HCT116 (cell line): ENCODE measurements around the gene GRIK2. TPM values are rescaled to one million over a fixed set of nuclear protein-coding genes. Genes with fewer than 3 reads are reported as not detected.

ENCODE experiments used
- ATAC-seq: fragments of 200-7000 bp; cut with Tn5 transposase; 2 replicates; pipeline ENCODE4 v1.9.1; 2020; ENCODE audit warnings: mild to moderate bottlenecking, moderate library complexity
- BruUV-seq: library from RNA; stranded (reverse); fragments of 400-500 nt; replicated peaks from 2 replicates; lab custom pipeline; 2021; lab: Mats Ljungman, UMichigan
- CTCF ChIA-PET: fragments of 300-600 bp; sonication (Branson Sonifier 250); formaldehyde crosslinking; loops from one replicate; lab custom pipeline; 2021; ENCODE audit warnings: antibody characterized with exemption; lab: Charles Lee
- POLR2A ChIA-PET: fragments of 300-600, 350-600 bp; sonication (Branson Sonifier 250); formaldehyde crosslinking; loops from one replicate; lab custom pipeline; 2021; ENCODE audit warnings: antibody characterized with exemption; lab: Charles Lee
- RAD21 ChIA-PET, 2 experiments: fragments of 300-600 bp; sonication (Branson Sonifier 250); formaldehyde crosslinking; loops; one replicate each; lab custom pipeline; 2023; ENCODE audit warnings: low total read pairs in 2 of 2; ENCODE audit not compliant: uncharacterized antibody in 2 of 2, unreplicated experiment in 2 of 2, low non-redundant PET in 1 of 2; lab: Charles Lee
- DNase-seq: peaks from one replicate; pipeline ENCODE4 v3.0.0-alpha.2; 2010; ENCODE audit warnings: low read depth, low spot score
- H2AFZ ChIP-seq: fragments of 200-600 bp; shearing (Covaris generic), sonication (generic); 2 replicates; pipeline ENCODE4 v1.6.1; 2017; ENCODE audit warnings: low read depth, mixed run types, mixed read lengths, antibody characterized with exemption, low read length; ENCODE audit not compliant: poor library complexity, severe bottlenecking
- H3K27ac ChIP-seq: 2 replicates; pipeline ENCODE4 v1.5.1; 2012; ENCODE audit warnings: low read depth, low read length
- H3K27me3 ChIP-seq: fragments of 200-600 bp; sonication (generic); 2 replicates; pipeline ENCODE4 v1.6.1; 2016; ENCODE audit warnings: mixed run types, low read length, mixed read lengths; ENCODE audit not compliant: insufficient read depth
- H3K36me3 ChIP-seq, 2 experiments: fragments of 200-500 bp in 1 of 2; fragments of 200-600 bp in 1 of 2; sonication (Bioruptor generic) in 1 of 2; sonication (generic) in 1 of 2; 2 replicates each; pipeline versions ENCODE4 v1.5.1 to v1.6.1; 2014 to 2016; ENCODE audit warnings: low read length in 2 of 2, inconsistent platforms in 1 of 2, mixed read lengths in 1 of 2, mixed run types in 1 of 2; ENCODE audit not compliant: insufficient read depth in 2 of 2, control insufficient read depth in 1 of 2
- H3K4me1 ChIP-seq, 2 experiments: fragments of 200-600 bp in 1 of 2; sonication (generic) in 1 of 2; 2 replicates each; pipeline versions ENCODE4 v1.5.1 to v1.6.1; 2012 to 2017; ENCODE audit warnings: low read length in 2 of 2, inconsistent platforms in 1 of 2, mild to moderate bottlenecking in 1 of 2, mixed read lengths in 1 of 2, mixed run types in 1 of 2, moderate library complexity in 1 of 2; ENCODE audit not compliant: insufficient read depth in 2 of 2, control insufficient read depth in 1 of 2
- H3K4me2 ChIP-seq: fragments of 200-600 bp; sonication (generic); 2 replicates; pipeline ENCODE4 v1.6.1; 2017; ENCODE audit warnings: mixed run types, low read length, mixed read lengths
- H3K4me3 ChIP-seq, 2 experiments: fragments of 200-600 bp in 1 of 2; sonication (generic) in 1 of 2; replicated peaks in 1 of 2; 2 replicates each; pipeline ENCODE4 v1.5.1; 2011 to 2016; ENCODE audit warnings: low read length in 2 of 2, control low read depth in 1 of 2, low read depth in 1 of 2, mild to moderate bottlenecking in 1 of 2, mixed read lengths in 1 of 2, mixed run types in 1 of 2
- H3K79me2 ChIP-seq: fragments of 200-600 bp; sonication (generic); 2 replicates; pipeline ENCODE4 v1.6.1; 2017; ENCODE audit warnings: mild to moderate bottlenecking, mixed run types, low read length, moderate library complexity, mixed read lengths; ENCODE audit not compliant: insufficient read depth
- H3K9ac ChIP-seq: fragments of 200-600 bp; sonication (generic); 2 replicates; pipeline ENCODE4 v1.6.1; 2016; ENCODE audit warnings: low read length, mixed read lengths
- H3K9me2 ChIP-seq: fragments of 200-600 bp; sonication (generic), shearing (Covaris generic); 2 replicates; pipeline ENCODE4 v1.6.1; 2017; ENCODE audit warnings: mixed run types, mild to moderate bottlenecking, moderate library complexity; ENCODE audit not compliant: insufficient read depth
- H3K9me3 ChIP-seq, 2 experiments: fragments of 200-500 bp in 1 of 2; fragments of 200-600 bp in 1 of 2; sonication (Bioruptor generic) in 1 of 2; sonication (generic) in 1 of 2; 2 replicates each; pipeline ENCODE4 v1.6.1; 2014 to 2017; ENCODE audit warnings: low read length in 2 of 2, mixed read lengths in 2 of 2, inconsistent platforms in 1 of 2, low read depth in 1 of 2, mild to moderate bottlenecking in 1 of 2, mixed run types in 1 of 2, moderate library complexity in 1 of 2; ENCODE audit not compliant: control insufficient read depth in 1 of 2, insufficient read depth in 1 of 2
- H4K20me1 ChIP-seq: fragments of 200-600 bp; sonication (generic), shearing (Covaris generic); 2 replicates; pipeline ENCODE4 v1.6.1; 2017; ENCODE audit warnings: mixed run types, mild to moderate bottlenecking, moderate library complexity; ENCODE audit not compliant: insufficient read depth
- CBX3 ChIP-seq: IDR thresholded peaks from 2 replicates; pipeline ENCODE4 v1.6.1; 2012; ENCODE audit warnings: low read depth
- CTCF ChIP-seq, 3 experiments: fragments of 200-600 bp in 1 of 3; sonication (generic) in 1 of 3; IDR thresholded peaks in 2 of 3; conservative IDR thresholded peaks in 1 of 3; 2 replicates each; pipeline ENCODE4 v1.5.1; 2012 to 2017; ENCODE audit warnings: low read depth in 2 of 3, low read length in 2 of 3, antibody characterized with exemption in 1 of 3, borderline replicate concordance in 1 of 3, control low read depth in 1 of 3, mild to moderate bottlenecking in 1 of 3, mixed read lengths in 1 of 3, mixed run types in 1 of 3, moderate library complexity in 1 of 3; ENCODE audit not compliant: insufficient read depth in 1 of 3
- ELF1 ChIP-seq: IDR thresholded peaks from 2 replicates; pipeline ENCODE4 v1.6.1; 2012; ENCODE audit warnings: low read depth, borderline replicate concordance
- EZH2 ChIP-seq: fragments of 200-600 bp; sonication (generic); IDR thresholded peaks from 2 replicates; pipeline ENCODE4 v1.6.1; 2017; ENCODE audit warnings: antibody characterized with exemption, mixed run types
- POLR2A ChIP-seq: IDR thresholded peaks from 2 replicates; pipeline ENCODE4 v1.7.0; 2011; ENCODE audit warnings: borderline replicate concordance; ENCODE audit not compliant: insufficient read depth, insufficient read length; ENCODE audit errors: extremely low read depth
- POLR2AphosphoS5 ChIP-seq: IDR thresholded peaks from 2 replicates; pipeline ENCODE4 v1.6.1; 2011; ENCODE audit warnings: mild to moderate bottlenecking, low read depth, low read length, moderate library complexity
- REST ChIP-seq: IDR thresholded peaks from 2 replicates; pipeline ENCODE4 v1.6.1; 2012; ENCODE audit warnings: low read depth
- SP1 ChIP-seq: IDR thresholded peaks from 2 replicates; pipeline ENCODE4 v1.6.1; 2012; ENCODE audit warnings: low read depth
- SRF ChIP-seq: IDR thresholded peaks from 2 replicates; pipeline ENCODE4 v1.6.1; 2012; ENCODE audit warnings: low read depth
- TCF7L2 ChIP-seq: IDR thresholded peaks from 2 replicates; pipeline ENCODE4 v1.7.0; 2011; ENCODE audit warnings: borderline replicate concordance, inconsistent platforms; ENCODE audit not compliant: insufficient read depth, insufficient read length; ENCODE audit errors: extremely low read depth
- ZNF274 ChIP-seq: fragments of 200-500 bp; sonication (Bioruptor generic); IDR thresholded peaks from 2 replicates; pipeline ENCODE4 v1.6.1; 2014; ENCODE audit warnings: mild to moderate bottlenecking, low read depth, low read length, inconsistent platforms
- intact Hi-C: fragments of 100-400 bp; cut with micrococcal nuclease; formaldehyde crosslinking; loops from 2 replicates; pipeline ENCODE4 v1.10.0; 2022
- total RNA-seq: library from RNA; stranded (reverse); gene quantifications from one replicate; pipeline ENCODE4 v1.2.1, GENCODE V29; 2021; ENCODE audit not compliant: unreplicated experiment
- TF ChIP-seq, protein P1 (sequence below): IDR thresholded peaks from 2 replicates; pipeline ENCODE4 v1.6.1; 2012
- TF ChIP-seq, protein P2 (sequence below): IDR thresholded peaks from 2 replicates; pipeline ENCODE4 v1.6.1; 2012

GRIK2 gene
- total RNA-seq, 1 experiment from 2014 or later: 0.64 TPM

- Histone ChIP-seq H2AFZ (no peak overlapping the region), H3K9me2 (no peaks in the 10 kb centered on the region), H3K36me3 (no peaks in the 10 kb centered on the region), H3K9ac (no peak overlapping the region), H4K20me1 (no peaks in the 10 kb centered on the region), H3K9me3 (no peaks in the 10 kb centered on the region), H3K27ac (no peak overlapping the region), H3K79me2 (no peaks in the 10 kb centered on the region), H3K27me3 (no peaks in the 10 kb centered on the region), H3K4me1 (no peaks in the 10 kb centered on the region), H3K4me2 (no peak overlapping the region), H3K4me3 (no peak overlapping the region)
- ChIA-PET RAD21 (no interaction called here), POLR2A (no interaction called here), CTCF (no interaction called here)
- ATAC-seq (no peak), DNase-seq (no peak)
- intact Hi-C loops: no loop called here
- BruUV-seq: no TSS peak
- TF ChIP-seq SP1 (no peak), CBX3 (no peak), TCF7L2 (no peak), ELF1 (no peak), POLR2AphosphoS5 (no peak), SRF (no peak), POLR2A (no peak)
Observed at GRCh38 chr6:101921829-101922450, 528.4 kb downstream of the GRIK2 start.

DNA sequence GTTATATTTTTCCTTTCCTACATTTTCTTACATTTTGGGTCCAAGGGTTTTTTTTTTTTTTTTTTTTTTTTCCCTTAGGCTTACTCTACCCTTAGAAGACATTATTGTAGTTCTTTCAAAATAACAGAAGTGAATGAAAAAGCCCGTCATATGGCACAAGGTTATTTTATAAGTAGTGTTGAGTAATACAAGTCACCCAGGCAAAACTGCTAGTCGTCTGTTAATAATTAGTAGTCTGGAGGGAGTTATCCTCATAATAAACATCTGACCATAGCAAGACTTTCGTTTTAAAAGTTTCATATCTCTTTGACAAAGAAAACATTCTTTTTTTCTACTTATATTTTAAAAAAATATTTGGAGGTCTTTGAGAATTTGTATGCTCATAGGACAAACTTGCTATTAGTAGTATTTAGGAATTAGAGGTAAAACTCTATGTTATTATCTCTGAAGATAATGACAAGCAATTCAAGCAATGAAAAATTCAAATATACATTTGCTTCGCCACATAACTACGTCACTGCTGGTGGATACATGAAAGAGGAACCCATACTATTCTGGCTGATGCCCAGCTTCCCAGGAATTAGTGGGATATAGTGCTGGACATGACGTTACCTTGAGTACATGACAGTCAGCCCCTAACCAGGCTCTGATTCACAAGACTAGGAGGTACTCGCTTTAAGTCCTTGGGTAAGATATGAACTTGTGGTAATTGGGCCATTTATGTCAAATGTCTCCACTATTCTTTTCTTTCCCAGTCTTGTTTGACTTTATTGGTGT is 532.8 kb downstream of the GRIK2 start:
- Histone ChIP-seq H3K4me3 (no peak overlapping the region), H3K4me2 (no peak overlapping the region), H3K36me3 (no peaks in the 10 kb centered on the region), H3K79me2 (no peaks in the 10 kb centered on the region), H2AFZ (no peak overlapping the region), H4K20me1 (no peaks in the 10 kb centered on the region), H3K27ac (no peak overlapping the region), H3K9me2 (no peaks in the 10 kb centered on the region), H3K4me1 (no peaks in the 10 kb centered on the region), H3K9me3 (no peaks in the 10 kb centered on the region), H3K27me3 (no peaks in the 10 kb centered on the region), H3K9ac (no peak overlapping the region)
- ATAC-seq: no peak
- ChIA-PET CTCF (no interaction called here), POLR2A (no interaction called here), RAD21 (no interaction called here)
- intact Hi-C loops: no loop called here
- no peak for DNase-seq
- no TSS peak for BruUV-seq
- TF ChIP-seq SRF (no peak), ELF1 (no peak), CBX3 (no peak), CTCF (IDR thresholded peaks at IDR 0.05 in 2 of 3, conservative IDR thresholded peaks at IDR 0.05 in 1 of 3; ENCODE audit: borderline replicate concordance in 1 of 3, insufficient read depth in 1 of 3, low read depth in 2 of 3, low read length in 2 of 3) (no peak), POLR2AphosphoS5 (no peak), EZH2 (no peak), ZNF274 (no peak), REST (no peak)
- TF ChIP-seq, protein P1, sequence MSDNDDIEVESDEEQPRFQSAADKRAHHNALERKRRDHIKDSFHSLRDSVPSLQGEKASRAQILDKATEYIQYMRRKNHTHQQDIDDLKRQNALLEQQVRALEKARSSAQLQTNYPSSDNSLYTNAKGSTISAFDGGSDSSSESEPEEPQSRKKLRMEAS: no peak
- TF ChIP-seq, protein P2, sequence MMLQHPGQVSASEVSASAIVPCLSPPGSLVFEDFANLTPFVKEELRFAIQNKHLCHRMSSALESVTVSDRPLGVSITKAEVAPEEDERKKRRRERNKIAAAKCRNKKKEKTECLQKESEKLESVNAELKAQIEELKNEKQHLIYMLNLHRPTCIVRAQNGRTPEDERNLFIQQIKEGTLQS: no peak
